Gastrocnemius medialis (tissue), 4 donors: ENCODE measurements around the gene ABCF1. TPM values are rescaled to one million over a fixed set of nuclear protein-coding genes. Genes with fewer than 3 reads are reported as not detected.

Experiments used
- ATAC-seq, 2 donors: fragments of 150-250 bp; one replicate each; pipeline ENCODE4 v1.9.1; 2016
- DNase-seq, 2 donors: peaks; one replicate each; pipeline ENCODE4 v3.0.0-alpha.2; 2019
- H3K27ac ChIP-seq, 4 donors: fragments of 200-600 bp; sonication (generic); 1 replicate in 1 of 4; 2 replicates in 3 of 4; pipeline ENCODE4 v1.5.1; 2016 to 2018; ENCODE audit warnings: mild to moderate bottlenecking in 2 of 4, moderate library complexity in 1 of 4
- H3K27me3 ChIP-seq, 3 donors: fragments of 200-600 bp; sonication (generic) in 2 of 3; 1 replicate in 1 of 3; 2 replicates in 2 of 3; pipeline versions ENCODE4 v1.5.1 to v1.6.0; 2016 to 2019; ENCODE audit warnings: mild to moderate bottlenecking in 1 of 3, moderate library complexity in 1 of 3
- H3K36me3 ChIP-seq, 2 donors: fragments of 200-600 bp; sonication (generic) in 1 of 2; one replicate each; pipeline ENCODE4 v1.5.1; 2017 to 2018
- H3K4me1 ChIP-seq, 2 donors: fragments of 200-600 bp; sonication (generic) in 1 of 2; one replicate each; pipeline ENCODE4 v1.5.1; 2016 to 2017; ENCODE audit warnings: mild to moderate bottlenecking in 2 of 2
- H3K4me3 ChIP-seq, 4 donors: fragments of 200-600 bp; sonication (generic) in 3 of 4; 1 replicate in 1 of 4; 2 replicates in 3 of 4; pipeline ENCODE4 v1.5.1; 2016 to 2019; ENCODE audit warnings: mild to moderate bottlenecking in 2 of 4
- H3K9me3 ChIP-seq, 3 donors: fragments of 200-600 bp; sonication (generic) in 2 of 3; 1 replicate in 1 of 3; 2 replicates in 2 of 3; pipeline ENCODE4 v1.5.1; 2016 to 2019
- POLR2A ChIP-seq, 2 donors: fragments of 450-650 bp; IDR thresholded peaks; one replicate each; pipeline ENCODE4 v1.6.1; 2017; ENCODE audit warnings: antibody characterized with exemption in 2 of 2, mild to moderate bottlenecking in 2 of 2, moderate library complexity in 2 of 2
- in situ Hi-C, 4 donors: fragments of 200-750 bp; cut with MboI; loops; one replicate each; pipeline versions ENCODE4 v1.15.0 to v1.8.0; 2017; ENCODE audit warnings: low sequenced_read_pairs in 4 of 4
- intact Hi-C: fragments of 100-400 bp; cut with DNase I; formaldehyde crosslinking; loops from one replicate; pipeline ENCODE4 v1.15.1; 2023; ENCODE audit warnings: low total_unique reads
- total RNA-seq, 4 donors: library from RNA; depleted of rRNA; stranded (reverse); fragments of >200 nt; gene quantifications; one replicate each; pipeline versions ENCODE4 v1.1.0 to v1.2.3, GENCODE V29; 2016
- TF ChIP-seq, protein P1 (sequence below), 5 experiments: fragments of 450-650 bp in 3 of 5; fragments of 200-600 bp in 2 of 5; sonication (generic) in 2 of 5; IDR thresholded peaks in 4 of 5; conservative IDR thresholded peaks in 1 of 5; 1 replicate in 4 of 5; 2 replicates in 1 of 5; pipeline ENCODE4 v1.5.1; 2016 to 2019; ENCODE audit warnings: antibody characterized with exemption in 5 of 5, mild to moderate bottlenecking in 3 of 5, moderate library complexity in 3 of 5

ABCF1 gene
- total RNA-seq, 4 donors from 2014 or later, result 55.8 to 122 (median 111) TPM

DNA sequence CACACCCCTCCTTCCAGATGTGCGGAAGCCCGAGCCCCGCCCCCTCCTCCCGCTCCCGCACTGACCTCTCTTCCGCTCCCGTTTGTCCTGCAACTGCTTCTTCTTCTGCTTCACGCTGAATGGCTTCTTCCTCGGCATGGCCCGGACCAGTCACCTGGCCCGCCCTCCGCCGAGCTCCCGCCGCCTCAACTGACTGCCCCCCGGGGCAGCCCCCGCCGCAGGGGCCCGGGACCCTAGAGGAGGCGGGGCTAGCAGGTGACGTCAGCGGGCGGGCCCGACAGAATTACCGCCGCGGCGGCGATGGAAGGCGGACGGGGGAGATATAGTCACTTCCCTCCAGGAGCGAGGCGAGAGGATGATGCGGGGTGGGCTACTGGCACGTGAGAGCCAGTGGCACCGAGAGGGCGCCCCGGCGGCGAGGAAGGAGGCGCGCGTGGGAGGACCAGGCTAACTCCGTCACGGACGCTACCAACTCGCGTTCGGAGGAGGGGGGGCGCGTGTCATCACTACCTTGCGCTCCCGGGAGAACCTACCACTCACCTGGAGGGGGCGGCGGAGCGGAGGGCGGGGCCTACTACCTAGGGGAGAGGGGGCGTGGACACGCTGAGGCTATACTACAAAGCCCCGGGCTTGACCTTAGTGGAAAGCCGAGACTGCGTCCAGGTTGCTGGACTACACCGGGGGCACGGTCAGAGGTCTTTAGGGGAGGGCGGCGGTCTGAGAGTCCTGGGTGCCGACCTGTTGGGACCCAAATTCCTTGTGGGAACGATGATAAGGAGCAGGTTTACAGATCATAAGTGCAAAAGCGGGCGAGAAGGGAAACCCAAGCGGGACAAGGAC is 15.0 kb upstream of the ABCF1 start, which contains the start of gene GNL1:
GNL1 (minus strand) TSS at position 424 of the 840 bp plus-strand sequence; CDS start at position 138, 286 bp downstream.
- H3K27me3 ChIP-seq, result no peaks in the 10 kb centered on the region
- peak; percentile 34 to 38 for TF ChIP-seq POLR2A (IDR thresholded peaks at IDR 0.05)
- TF ChIP-seq, protein P1, sequence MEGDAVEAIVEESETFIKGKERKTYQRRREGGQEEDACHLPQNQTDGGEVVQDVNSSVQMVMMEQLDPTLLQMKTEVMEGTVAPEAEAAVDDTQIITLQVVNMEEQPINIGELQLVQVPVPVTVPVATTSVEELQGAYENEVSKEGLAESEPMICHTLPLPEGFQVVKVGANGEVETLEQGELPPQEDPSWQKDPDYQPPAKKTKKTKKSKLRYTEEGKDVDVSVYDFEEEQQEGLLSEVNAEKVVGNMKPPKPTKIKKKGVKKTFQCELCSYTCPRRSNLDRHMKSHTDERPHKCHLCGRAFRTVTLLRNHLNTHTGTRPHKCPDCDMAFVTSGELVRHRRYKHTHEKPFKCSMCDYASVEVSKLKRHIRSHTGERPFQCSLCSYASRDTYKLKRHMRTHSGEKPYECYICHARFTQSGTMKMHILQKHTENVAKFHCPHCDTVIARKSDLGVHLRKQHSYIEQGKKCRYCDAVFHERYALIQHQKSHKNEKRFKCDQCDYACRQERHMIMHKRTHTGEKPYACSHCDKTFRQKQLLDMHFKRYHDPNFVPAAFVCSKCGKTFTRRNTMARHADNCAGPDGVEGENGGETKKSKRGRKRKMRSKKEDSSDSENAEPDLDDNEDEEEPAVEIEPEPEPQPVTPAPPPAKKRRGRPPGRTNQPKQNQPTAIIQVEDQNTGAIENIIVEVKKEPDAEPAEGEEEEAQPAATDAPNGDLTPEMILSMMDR (IDR thresholded peaks at IDR 0.05 in 4 of 5, conservative IDR thresholded peaks at IDR 0.05 in 1 of 5), result peak in 1 of 5 experiments; percentile 15
- in situ Hi-C loops, result no loop called here
- intact Hi-C loops, result loop anchor here (1.0 to 10.0 kb wide), 3 partner anchors 15 to 1399 kb away; partner anchors contain the start of genes ABCF1, MRPS18B, NELFE and PPP1R10
- peaks cover 3 to 21% of the 10 kb centered on the region in 2 donors for H3K36me3 ChIP-seq
- DNase-seq (peak; percentile 80 to 92), ATAC-seq (peak; percentile 77 to 79)
- peaks cover 11 to 18% of the 10 kb centered on the region in 2 donors for H3K4me1 ChIP-seq
- H3K27ac ChIP-seq, result peak within 1 kb of the TSS; percentile 91 to 99 (median 95)
- H3K9me3 ChIP-seq, result no peaks in the 10 kb centered on the region
- H3K4me3 ChIP-seq, result peak within 1 kb of the TSS; percentile 87 to 99 (median 96)

DNA sequence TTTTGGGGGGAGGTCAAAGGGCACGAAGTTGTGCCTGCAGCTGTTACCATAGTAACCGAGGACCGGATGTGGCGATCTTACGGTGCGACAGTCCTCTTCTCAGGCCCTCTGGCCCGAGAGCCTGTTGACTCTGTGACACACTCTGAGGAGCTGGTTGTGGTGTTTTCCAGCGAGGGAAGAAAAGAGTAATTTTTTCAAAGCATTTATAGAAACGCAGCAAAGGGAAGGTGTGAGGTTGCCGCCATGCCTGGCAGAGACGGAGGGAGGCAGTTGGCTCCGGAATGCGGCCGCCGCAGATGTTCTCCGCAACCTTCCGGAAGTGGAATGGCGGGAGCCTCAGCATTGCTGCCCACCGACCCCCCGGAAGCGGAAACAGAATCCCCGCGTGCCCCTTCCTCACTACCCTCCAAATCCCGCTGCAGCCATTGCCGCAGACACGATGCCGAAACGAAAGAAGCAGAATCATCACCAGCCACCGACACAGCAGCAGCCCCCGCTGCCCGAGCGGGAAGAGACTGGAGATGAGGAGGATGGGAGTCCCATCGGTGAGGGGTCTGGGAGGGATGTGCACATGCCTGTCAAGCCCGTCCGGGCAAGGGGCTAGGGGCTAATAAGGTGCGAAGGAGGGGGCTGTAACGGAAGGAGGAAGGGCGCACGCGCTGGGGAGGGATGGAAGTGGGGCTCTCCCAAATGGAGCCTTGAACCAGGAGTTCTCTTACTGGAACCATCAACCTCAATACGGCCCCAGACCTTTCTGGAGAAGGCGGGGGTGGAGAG is 14.1 kb upstream of the ABCF1 start, which contains the start of gene PRR3:
PRR3 (plus strand) TSS at position 390 of the 777 bp plus-strand sequence; CDS start at position 440, 50 bp downstream.
- in situ Hi-C loops (no loop called here), intact Hi-C loops (loop anchor here (1.0 to 10.0 kb wide), 3 partner anchors 14 to 1398 kb away; partner anchors contain the start of genes ABCF1, MRPS18B, NELFE and PPP1R10)
- Histone ChIP-seq H3K36me3 (peaks cover 0 to 17% of the 10 kb centered on the region in 2 donors), H3K27ac (peak within 1 kb of the TSS; percentile 91 to 99 (median 95)), H3K27me3 (no peaks in the 10 kb centered on the region), H3K9me3 (no peaks in the 10 kb centered on the region), H3K4me3 (peak within 1 kb of the TSS; percentile 87 to 99 (median 96)), H3K4me1 (peaks cover 11 to 18% of the 10 kb centered on the region in 2 donors)
- peak; percentile 25 to 43 for TF ChIP-seq POLR2A (IDR thresholded peaks at IDR 0.05)
- TF ChIP-seq, protein P1 (IDR thresholded peaks at IDR 0.05 in 4 of 5, conservative IDR thresholded peaks at IDR 0.05 in 1 of 5), result no peak
- peak; percentile 88 to 89 for ATAC-seq
- peak; percentile 86 to 87 for DNase-seq

DNA sequence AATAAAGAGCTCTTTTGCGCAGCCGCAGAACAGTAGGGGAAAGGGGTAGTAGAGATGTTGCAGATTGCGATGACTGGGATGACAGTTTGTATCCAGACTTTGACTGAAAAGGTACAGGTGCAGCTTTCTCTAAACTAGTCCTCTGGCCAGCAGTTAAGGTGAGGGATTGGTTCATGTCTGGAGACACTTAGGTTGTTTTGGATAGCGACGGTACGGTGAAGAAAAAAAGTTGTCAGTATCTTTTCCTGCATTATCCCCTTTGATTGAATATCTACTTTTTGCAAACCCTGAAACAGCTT is 13.6 kb upstream of the ABCF1 start:
- Histone ChIP-seq H3K4me3 (peak overlapping the region; percentile 87 to 99 (median 96)), H3K4me1 (peaks cover 11 to 18% of the 10 kb centered on the region in 2 donors), H3K9me3 (no peaks in the 10 kb centered on the region), H3K27ac (peak overlapping the region; percentile 91 to 99 (median 95)), H3K36me3 (peaks cover 0 to 17% of the 10 kb centered on the region in 2 donors), H3K27me3 (no peaks in the 10 kb centered on the region)
- DNase-seq, result no peak
- no peak for ATAC-seq
- in situ Hi-C loops, result no loop called here
- intact Hi-C loops, result loop anchor here (10.0 kb wide), 1 partner anchor 1397 kb away; the partner anchor contains the start of genes NELFE and SKIC2
- TF ChIP-seq, protein P1 (IDR thresholded peaks at IDR 0.05 in 4 of 5, conservative IDR thresholded peaks at IDR 0.05 in 1 of 5), result no peak
- no peak for TF ChIP-seq POLR2A (IDR thresholded peaks at IDR 0.05)

DNA sequence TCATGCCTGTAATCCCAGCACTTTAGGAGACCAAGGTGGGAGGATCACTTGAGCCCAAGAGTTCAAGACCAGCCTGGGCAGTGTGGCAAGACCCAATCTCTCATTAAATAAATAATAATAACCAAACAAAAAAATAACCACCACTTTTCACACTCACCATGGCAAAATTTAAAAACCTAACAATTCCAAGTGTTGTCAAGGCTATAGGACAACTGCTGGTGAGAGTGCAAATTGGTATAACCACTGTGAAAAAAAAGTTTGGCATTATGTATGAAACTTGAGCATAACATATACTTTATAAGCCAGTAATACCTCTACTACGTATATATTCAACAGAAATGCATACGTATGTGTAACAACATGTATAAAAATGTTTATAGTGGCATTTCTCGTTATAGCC is 10.3 kb upstream of the ABCF1 start:
- Histone ChIP-seq H3K9me3 (no peaks in the 10 kb centered on the region), H3K27me3 (no peaks in the 10 kb centered on the region), H3K36me3 (peaks cover 0 to 12% of the 10 kb centered on the region in 2 donors), H3K4me3 (no peak overlapping the region), H3K4me1 (peaks cover 8 to 12% of the 10 kb centered on the region in 2 donors), H3K27ac (no peak overlapping the region)
- DNase-seq (no peak), ATAC-seq (no peak)
- in situ Hi-C loops (no loop called here), intact Hi-C loops (no loop called here)
- TF ChIP-seq, protein P1 (IDR thresholded peaks at IDR 0.05 in 4 of 5, conservative IDR thresholded peaks at IDR 0.05 in 1 of 5), result no peak
